Breast epithelium (tissue), 4 donors: ENCODE results near the gene ZNF816. TPM values are rescaled to one million over a fixed set of nuclear protein-coding genes. Genes with fewer than 3 reads are reported as not detected.
"Not testable (repeated sequence)": the region's sequence is repeated elsewhere in the genome, so short reads cannot be mapped to it uniquely, and the experiment has no call there.

ENCODE experiments used
- DNase-seq, 2 donors: peaks; one replicate each; pipeline ENCODE4 v3.0.0-alpha.2; 2019; ENCODE audit warnings: low spot score in 2 of 2
- H3K27ac ChIP-seq, 2 donors: fragments of 200-600 bp; sonication (generic) in 1 of 2; one replicate each; pipeline ENCODE4 v1.5.1; 2016 to 2019; ENCODE audit warnings: mild to moderate bottlenecking in 1 of 2
- H3K27me3 ChIP-seq, 2 donors: fragments of 200-600 bp; sonication (generic) in 1 of 2; one replicate each; pipeline versions ENCODE4 v1.5.1 to v1.6.0; 2017 to 2019; ENCODE audit warnings: control low read depth in 1 of 2, mild to moderate bottlenecking in 1 of 2
- H3K36me3 ChIP-seq: fragments of 200-600 bp; one replicate; pipeline ENCODE4 v1.5.1; 2019
- H3K4me1 ChIP-seq, 2 donors: fragments of 200-600 bp; sonication (generic); one replicate each; pipeline ENCODE4 v1.5.1; 2016 to 2019; ENCODE audit warnings: control low read depth in 1 of 2
- H3K4me3 ChIP-seq, 3 donors: fragments of 200-600 bp; sonication (generic); 1 replicate in 2 of 3; 2 replicates in 1 of 3; pipeline ENCODE4 v1.5.1; 2016 to 2019; ENCODE audit warnings: mild to moderate bottlenecking in 3 of 3, moderate library complexity in 2 of 3
- H3K9me3 ChIP-seq, 2 donors: fragments of 200-600 bp; sonication (generic) in 1 of 2; one replicate each; pipeline ENCODE4 v1.5.1; 2016 to 2019; ENCODE audit warnings: control low read depth in 1 of 2
- POLR2A ChIP-seq: fragments of 450-650 bp; IDR thresholded peaks from one replicate; pipeline ENCODE4 v1.6.1; 2016; ENCODE audit warnings: antibody characterized with exemption, mild to moderate bottlenecking, moderate library complexity
- POLR2AphosphoS5 ChIP-seq, 3 donors: sonication (generic); formaldehyde crosslinking; IDR thresholded peaks; one replicate each; pipeline ENCODE4 v1.6.1; 2017; ENCODE audit warnings: antibody characterized with exemption in 3 of 3
- intact Hi-C: fragments of 100-400 bp; cut with DNase I; formaldehyde crosslinking; loops from one replicate; pipeline ENCODE4 v1.15.1; 2023; ENCODE audit warnings: low total_unique reads
- total RNA-seq, 3 donors: library from RNA; depleted of rRNA; stranded (reverse); fragments of >200 nt; gene quantifications; one replicate each; pipeline ENCODE4 v1.1.0, GENCODE V29; 2016
- TF ChIP-seq, protein P1 (sequence below), 3 donors: fragments of 450-650 bp; IDR thresholded peaks; one replicate each; pipeline ENCODE4 v1.5.1; 2016 to 2017; ENCODE audit warnings: antibody characterized with exemption in 3 of 3, mild to moderate bottlenecking in 3 of 3, moderate library complexity in 3 of 3

ZNF816 gene
- total RNA-seq, 3 donors from 2014 or later = 7.5 to 16.5 (median 15.1) TPM

DNA sequence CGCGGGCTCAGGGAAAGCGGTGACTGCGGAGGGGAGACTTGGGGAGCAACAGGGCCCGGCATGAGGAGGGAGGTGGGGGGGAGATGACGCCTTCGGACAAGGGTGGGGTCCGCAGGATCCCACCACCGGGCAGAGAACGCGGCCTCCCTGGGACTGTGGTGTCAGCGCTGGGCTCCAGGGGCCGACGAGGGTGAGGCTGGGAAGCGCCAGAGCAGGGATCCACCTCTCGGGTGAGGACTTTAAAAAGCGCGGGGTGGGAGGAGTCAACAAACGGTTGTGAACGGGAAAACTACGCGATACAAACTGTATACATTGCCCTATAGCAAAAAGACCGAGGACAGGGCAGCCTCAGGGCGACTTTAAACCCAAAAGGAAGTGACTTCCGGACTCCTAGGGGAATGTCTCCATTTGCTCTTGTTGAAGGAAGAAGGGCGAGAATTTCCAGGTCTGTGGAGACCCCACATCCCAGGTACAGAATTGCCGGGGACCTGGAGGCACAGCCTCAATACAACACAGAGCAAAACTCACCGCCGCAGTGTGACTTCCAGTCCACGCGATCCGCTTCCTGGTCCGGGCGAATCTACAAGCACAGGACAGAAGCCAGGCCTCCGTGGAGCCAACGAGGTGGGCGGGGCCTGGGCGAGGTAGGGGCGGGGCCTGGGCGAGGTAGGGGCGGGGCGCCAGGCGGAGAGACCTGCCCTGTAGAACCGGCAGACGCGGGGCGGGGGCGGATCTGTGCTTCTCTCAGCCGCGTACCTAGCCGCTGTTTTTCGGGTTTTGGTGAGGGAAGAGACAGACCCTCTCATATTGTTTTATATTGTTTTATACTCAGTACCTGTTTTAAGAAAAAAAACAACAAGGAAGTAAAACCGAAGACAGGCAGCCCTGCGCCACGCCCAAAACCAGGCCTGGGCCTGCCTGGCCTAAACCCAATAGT is 39.6 kb downstream of the ZNF816 start, which contains the start of gene ZNF888:
Gene ZNF888, minus strand, starts transcription at position 588 of the 937 bp plus-strand sequence. CDS start 5,555 bp downstream, outside the sequence.
- Histone ChIP-seq H3K4me3 (peak within 1 kb of the TSS; percentile 67 to 81 (median 76)), H3K9me3 (no peaks in the 10 kb centered on the region), H3K27ac (peak within 1 kb of the TSS; percentile 95 to 98), H3K27me3 (no peaks in the 10 kb centered on the region), H3K36me3 (no peaks in the 10 kb centered on the region), H3K4me1 (no peaks in the 10 kb centered on the region)
- peak; percentile 93 to 95 for DNase-seq
- TF ChIP-seq POLR2A (peak; percentile 39), POLR2AphosphoS5 (IDR thresholded peaks at IDR 0.05) (peak; percentile 48 to 77 (median 66))
- TF ChIP-seq, protein P1, sequence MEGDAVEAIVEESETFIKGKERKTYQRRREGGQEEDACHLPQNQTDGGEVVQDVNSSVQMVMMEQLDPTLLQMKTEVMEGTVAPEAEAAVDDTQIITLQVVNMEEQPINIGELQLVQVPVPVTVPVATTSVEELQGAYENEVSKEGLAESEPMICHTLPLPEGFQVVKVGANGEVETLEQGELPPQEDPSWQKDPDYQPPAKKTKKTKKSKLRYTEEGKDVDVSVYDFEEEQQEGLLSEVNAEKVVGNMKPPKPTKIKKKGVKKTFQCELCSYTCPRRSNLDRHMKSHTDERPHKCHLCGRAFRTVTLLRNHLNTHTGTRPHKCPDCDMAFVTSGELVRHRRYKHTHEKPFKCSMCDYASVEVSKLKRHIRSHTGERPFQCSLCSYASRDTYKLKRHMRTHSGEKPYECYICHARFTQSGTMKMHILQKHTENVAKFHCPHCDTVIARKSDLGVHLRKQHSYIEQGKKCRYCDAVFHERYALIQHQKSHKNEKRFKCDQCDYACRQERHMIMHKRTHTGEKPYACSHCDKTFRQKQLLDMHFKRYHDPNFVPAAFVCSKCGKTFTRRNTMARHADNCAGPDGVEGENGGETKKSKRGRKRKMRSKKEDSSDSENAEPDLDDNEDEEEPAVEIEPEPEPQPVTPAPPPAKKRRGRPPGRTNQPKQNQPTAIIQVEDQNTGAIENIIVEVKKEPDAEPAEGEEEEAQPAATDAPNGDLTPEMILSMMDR (IDR thresholded peaks at IDR 0.05) = no peak
- intact Hi-C loops = no loop called here

DNA sequence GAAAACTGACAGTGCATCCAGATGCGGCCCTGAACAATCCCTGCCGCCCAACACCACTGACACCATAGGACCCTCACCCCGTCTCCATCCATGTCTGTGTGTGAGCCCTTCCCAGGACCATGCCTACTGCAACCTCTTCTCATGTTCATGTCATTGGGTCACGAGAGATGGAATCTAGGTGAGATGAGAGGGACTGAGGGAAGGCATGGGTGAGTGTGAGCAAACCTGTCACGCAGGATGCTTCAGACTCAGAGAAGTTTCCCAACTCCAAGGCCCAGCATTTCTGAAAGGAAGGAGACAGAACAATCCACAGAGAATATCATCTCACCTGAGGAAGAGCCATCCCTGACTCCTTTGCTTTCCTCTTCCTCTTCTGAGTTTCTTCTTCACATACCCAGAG is 45.1 kb downstream of the ZNF816 start:
- H3K27ac ChIP-seq = no peak overlapping the region
- no peak for DNase-seq
- no peaks in the 10 kb centered on the region for H3K4me1 ChIP-seq
- no peaks in the 10 kb centered on the region for H3K9me3 ChIP-seq
- TF ChIP-seq POLR2A (no peak), POLR2AphosphoS5 (IDR thresholded peaks at IDR 0.05) (no peak)
- TF ChIP-seq, protein P1 (IDR thresholded peaks at IDR 0.05) = no peak
- H3K27me3 ChIP-seq = no peaks in the 10 kb centered on the region
- intact Hi-C loops = no loop called here
- no peaks in the 10 kb centered on the region for H3K36me3 ChIP-seq
- no peak overlapping the region for H3K4me3 ChIP-seq

DNA sequence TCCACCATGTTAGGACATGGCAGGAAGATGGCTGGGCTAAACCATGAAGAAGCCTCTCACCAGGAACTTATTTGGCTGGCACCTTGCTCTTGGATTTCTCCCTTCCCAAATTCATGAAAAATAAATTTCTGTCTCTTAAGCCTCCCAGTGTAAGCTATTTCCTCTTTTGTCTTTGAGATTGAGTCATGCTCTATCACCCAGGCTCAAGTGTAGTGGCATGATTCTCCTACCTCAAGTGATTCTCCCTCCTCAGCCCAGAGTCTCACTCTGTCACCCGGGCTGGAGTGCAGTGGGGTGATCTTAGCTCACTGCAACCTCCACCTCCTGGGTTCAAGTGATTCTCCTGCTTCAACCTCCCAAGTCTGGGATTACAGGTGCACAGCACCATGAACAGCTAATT is 52.0 kb downstream of the ZNF816 start:
- Histone ChIP-seq H3K36me3 (no peaks in the 10 kb centered on the region), H3K9me3 (no peaks in the 10 kb centered on the region), H3K4me1 (no peaks in the 10 kb centered on the region), H3K27me3 (no peaks in the 10 kb centered on the region), H3K27ac (no peak overlapping the region), H3K4me3 (no peak overlapping the region)
- TF ChIP-seq, protein P1 (IDR thresholded peaks at IDR 0.05) = no peak
- TF ChIP-seq POLR2A (no peak), POLR2AphosphoS5 (IDR thresholded peaks at IDR 0.05) (no peak)
- intact Hi-C loops = no loop called here
- DNase-seq = no peak

DNA sequence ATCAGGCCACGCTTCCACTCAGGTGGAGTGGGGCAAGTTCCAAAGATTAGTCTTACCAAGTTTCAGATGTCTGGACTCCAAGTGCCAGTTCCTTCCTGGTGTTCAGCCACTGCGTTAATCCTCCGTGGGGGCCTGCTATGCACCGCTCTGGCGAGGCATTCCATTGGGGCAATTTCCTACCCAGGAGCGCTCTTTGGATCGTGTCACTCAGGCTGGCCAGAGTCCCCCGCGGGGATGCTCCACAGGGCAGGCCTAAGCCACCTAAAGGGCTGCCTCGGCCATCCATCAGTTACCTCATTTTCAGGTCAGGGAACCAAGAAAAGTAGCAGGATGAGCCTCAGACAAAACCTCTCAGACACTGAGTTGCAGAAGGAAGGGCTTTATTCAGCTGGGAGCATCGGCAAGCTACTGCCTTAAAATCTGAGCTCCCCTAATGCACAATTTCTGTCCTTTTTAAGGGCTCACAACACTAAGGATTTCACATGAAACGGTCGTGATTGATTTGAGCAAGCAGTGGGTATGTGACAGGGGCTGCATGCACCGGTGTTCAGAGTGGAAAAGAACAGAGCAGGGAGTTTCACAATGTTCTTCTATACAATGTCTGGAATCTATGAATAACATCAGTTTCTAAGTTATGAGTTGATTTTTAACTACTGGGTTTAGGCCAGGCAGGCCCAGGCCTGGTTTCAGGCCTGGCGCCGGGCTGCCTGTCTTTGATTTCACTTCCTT is 58.5 kb downstream of the ZNF816 start:
- H3K27ac ChIP-seq, DNase-seq, intact Hi-C loops: not testable (repeated sequence)

DNA sequence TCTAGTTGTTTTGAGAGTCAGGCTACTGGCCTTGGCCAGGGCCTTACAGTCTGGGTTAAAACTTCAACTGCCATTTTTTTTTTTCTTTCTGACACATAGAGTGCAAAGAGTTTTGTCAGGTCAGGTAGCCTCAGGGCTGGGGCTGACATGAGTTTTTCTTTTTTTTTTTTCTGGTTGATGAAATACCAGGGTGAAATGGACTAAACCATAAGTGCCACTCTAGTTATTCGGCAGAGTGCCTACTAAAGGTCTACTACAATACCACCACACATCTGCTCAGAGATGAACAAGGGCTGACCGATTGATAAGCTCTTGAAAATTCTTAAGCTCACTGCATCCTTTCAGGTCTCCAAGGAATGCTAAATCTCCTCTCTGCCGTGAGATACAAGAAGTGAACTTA is 60.8 kb downstream of the ZNF816 start:
- Histone ChIP-seq H3K36me3 (no peaks in the 10 kb centered on the region), H3K4me3 (no peak overlapping the region), H3K9me3 (no peaks in the 10 kb centered on the region), H3K4me1 (no peaks in the 10 kb centered on the region), H3K27me3 (no peaks in the 10 kb centered on the region), H3K27ac (no peak overlapping the region)
- TF ChIP-seq POLR2A (no peak), POLR2AphosphoS5 (IDR thresholded peaks at IDR 0.05) (no peak)
- TF ChIP-seq, protein P1 (IDR thresholded peaks at IDR 0.05) = no peak
- intact Hi-C loops = no loop called here
- DNase-seq = no peak

More for the DNA sequence above, 58.5 kb downstream of the ZNF816 start:
- H3K4me3 ChIP-seq, H3K4me1 ChIP-seq, H3K36me3 ChIP-seq, H3K27me3 ChIP-seq, H3K9me3 ChIP-seq: not testable (repeated sequence)

Other genes starting within 250 kb of the ZNF816 start
- 10 to 100 TPM; 11.8 to 23.0 (median 16.7) TPM for gene ZNF611, start 227.8 kb downstream of the ZNF816 start, total RNA-seq
- 10 to 100 TPM in 2 of 3 donors, 1 to 10 TPM in 1; 9.8 to 13.3 (median 12.4) TPM for gene ZNF600, start 176.1 kb downstream of the ZNF816 start, total RNA-seq
- 10 to 100 TPM; 10.2 to 23.0 (median 15.7) TPM for gene ZNF28, start 141.2 kb downstream of the ZNF816 start, total RNA-seq
- 10 to 100 TPM; 14.9 to 38.2 (median 22.6) TPM for gene ZNF468, start 105.3 kb downstream of the ZNF816 start, total RNA-seq
- gene ZNF320, start 65.2 kb downstream of the ZNF816 start, total RNA-seq = 10 to 100 TPM; 15.2 to 22.0 (median 18.4) TPM
- 1 to 10 TPM; 4.5 to 10.0 (median 5.2) TPM for gene ZNF888, start 39.5 kb downstream of the ZNF816 start, total RNA-seq
- not detected for gene ERVV-1, start 51.0 kb upstream of the ZNF816 start, total RNA-seq
- not detected for gene ERVV-2, start 81.9 kb upstream of the ZNF816 start, total RNA-seq
- gene ZNF160, start 140.5 kb upstream of the ZNF816 start, total RNA-seq = 10 to 100 TPM; 34.9 to 87.2 (median 52.8) TPM
- gene ZNF415, start 170.0 kb upstream of the ZNF816 start, total RNA-seq = 10 to 100 TPM in 2 of 3 donors, 1 to 10 TPM in 1; 4.3 to 17.7 (median 14.1) TPM
- gene ZNF347, start 196.2 kb upstream of the ZNF816 start, total RNA-seq = 10 to 100 TPM in 2 of 3 donors, 1 to 10 TPM in 1; 6.9 to 19.2 (median 13.4) TPM
- gene ZNF665, start 230.5 kb upstream of the ZNF816 start, total RNA-seq = 1 to 10 TPM; 2.9 to 8.6 (median 5.8) TPM